Mucosa of gallbladder (tissue), 1 donor: ENCODE data around the gene MYLK. TPM values are rescaled to one million over a fixed set of nuclear protein-coding genes. Genes with fewer than 3 reads are reported as not detected.

Experiments
- DNase-seq: peaks from one replicate; pipeline ENCODE4 v3.0.0-alpha.2; 2020; ENCODE audit warnings: low spot score
- total RNA-seq: library from RNA; stranded (reverse); gene quantifications from one replicate; pipeline ENCODE4 v1.2.1, GENCODE V29; 2021
- donor health status: DM: no; HTN: no; CAD: no.

The MYLK gene
- total RNA-seq, 1 donor from 2014 or later = 671 TPM

DNA sequence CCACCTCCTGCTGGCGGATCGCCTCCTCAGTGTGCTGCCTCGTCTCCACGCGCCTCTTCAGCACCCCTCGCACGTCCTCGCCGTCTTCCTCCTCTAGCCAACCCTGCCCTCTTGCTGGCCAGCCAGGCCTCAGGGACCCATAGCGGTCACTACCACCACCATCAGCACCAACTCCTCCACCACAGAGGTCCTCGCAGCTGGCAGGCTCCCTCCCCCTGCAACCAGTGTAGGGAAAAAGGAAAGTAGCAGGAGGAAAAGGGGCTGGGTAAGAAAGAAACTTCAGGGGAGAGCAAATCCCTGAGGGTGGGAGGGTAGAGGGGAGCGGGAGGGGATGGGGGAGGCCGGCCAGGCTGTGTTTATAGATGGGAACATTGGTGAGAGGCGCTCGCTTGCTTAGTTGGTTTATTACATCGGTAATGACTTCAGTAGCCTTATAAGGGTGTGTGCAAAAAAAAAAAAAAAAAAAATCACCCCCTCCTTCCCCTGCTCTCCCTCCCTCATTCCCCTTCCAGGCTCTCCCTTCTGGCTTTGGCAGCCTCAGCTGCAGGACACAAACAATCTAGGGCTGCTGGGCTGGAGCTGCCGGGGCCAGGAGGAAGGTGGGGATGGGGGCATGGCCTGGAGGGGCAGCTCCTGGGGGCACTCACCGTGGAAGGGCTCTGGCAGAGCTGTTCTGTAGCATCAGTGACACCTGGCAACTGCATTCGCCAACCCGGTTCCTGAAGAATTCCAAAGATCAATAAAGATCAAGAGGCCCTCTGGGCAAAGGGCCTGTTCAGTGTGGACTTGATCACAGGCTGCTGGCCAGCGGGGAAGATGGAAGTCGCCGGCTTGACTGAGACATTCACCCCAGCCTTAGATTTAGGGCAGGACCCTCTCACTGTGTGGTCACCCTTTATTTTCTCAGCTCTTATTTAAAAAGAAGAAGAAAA, 183.1 kb downstream of the MYLK start:
- DNase-seq = peak; percentile 64

DNA sequence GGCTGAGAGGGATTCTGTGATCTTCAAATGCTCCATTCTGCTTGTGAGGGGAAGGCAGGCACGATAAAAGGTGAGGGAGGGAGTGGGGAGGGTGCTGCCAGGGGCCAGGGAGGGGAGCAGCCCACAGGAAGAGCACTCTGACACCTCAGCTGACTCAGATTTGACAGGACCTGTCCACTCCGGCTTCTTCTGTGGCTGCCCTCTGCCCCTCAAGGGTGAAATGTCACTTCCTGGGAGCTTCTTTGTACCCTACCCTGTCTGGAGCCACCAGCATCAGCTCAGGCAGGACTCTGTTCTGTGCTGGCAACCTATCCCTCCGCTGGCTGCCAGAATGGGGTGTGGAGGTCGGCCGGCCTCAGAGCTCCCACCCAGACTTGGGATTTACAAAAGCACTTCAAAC, 185.3 kb downstream of the MYLK start:
- DNase-seq = no peak

DNA sequence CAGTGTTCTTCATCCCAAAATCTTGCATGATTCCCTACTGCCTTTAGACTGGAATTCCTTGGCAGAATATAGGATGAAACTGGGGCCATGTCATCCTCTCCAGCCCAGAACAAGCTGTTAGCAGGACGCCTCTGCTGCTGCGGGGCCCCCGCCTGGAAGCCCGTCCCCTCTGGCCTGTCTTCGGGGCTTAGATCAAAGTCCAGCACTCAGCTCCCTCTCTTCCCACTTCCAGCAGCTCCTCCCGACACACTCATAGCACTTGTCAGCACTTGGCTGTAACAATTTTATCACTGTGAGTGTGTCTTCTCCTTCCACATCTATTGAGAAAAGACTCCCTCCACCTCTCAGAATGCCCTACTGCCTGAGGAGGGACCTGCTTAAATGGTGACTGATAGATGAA, 187.3 kb downstream of the MYLK start:
- no peak for DNase-seq

DNA sequence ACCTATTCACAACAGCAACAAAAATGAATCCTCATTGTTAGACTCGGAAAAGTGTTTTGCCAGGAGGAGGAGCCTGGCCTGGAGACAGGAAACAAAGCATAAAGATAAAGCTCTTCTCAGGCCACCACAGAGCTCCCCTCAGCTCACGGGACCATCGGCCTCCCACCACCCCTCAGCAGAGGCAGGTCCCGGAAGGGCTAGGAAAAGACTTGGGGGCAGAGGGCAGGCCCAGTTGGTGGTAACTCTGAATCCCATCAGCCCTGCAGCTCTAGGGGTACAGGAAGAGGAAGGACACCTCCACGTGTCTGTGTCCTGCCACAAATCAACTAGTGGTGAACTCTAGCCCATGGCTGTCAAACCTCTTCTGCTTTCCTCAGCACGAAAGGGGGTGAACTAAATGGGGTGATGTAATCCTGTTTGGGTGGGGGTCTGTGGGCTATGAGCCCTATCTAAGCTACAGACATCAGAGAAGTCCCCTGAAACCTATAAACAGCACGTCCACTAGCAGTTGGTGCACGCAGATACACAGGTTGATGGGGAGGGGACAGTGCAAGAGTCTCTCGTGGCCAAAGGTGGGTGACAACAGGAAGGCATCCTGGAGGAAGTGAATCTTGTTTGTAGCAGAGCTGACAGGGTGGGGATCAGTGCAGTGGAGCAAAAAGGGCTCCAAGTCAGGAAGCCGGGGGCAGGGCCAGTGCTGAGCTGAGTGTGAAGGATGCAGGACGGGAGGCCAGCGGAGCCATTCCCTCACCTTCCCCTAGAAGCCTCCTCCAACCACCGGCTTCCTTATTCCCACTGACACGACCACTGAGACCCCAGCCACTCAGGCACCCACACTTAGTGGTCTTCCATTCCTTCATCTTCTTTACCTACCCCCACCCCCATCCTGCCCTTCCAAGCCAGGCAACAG, 188.1 kb downstream of the MYLK start:
- no peak for DNase-seq

- DNase-seq = no peak
These were observed 189.0 kb downstream of the MYLK start for GRCh38 chr3:123695152-123695551.

- DNase-seq = no peak
These were observed 189.6 kb downstream of the MYLK start for GRCh38 chr3:123694366-123695087.

DNA sequence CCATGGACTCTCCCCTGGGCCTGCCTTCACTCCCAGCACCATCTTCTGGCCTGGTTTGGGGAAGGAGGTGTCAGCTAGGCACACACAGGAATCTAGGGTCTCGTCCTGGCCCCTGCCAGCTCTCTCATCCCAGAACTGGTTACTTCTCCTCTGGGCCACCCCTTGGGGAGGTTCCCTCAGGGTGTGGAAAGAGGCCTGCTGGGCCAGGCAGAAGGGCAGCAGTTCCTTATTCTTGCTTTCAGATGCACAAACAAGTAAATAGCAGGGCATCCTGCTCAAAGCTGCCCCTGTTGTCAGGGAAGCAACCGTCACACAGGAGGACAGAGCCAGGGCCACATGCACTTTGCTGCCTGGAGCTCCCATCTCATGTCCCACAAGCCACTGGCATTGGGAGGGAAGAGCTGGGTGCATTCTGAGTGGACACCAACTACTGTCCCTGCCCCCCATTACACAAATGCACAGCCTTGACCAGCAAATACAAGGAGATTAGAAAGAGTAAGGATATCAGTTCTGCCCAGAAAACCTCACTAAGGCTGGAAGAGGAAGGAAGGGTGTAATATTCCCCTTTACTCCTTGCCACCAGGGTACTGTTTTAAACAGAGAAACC, 190.4 kb downstream of the MYLK start:
- DNase-seq = no peak

DNA sequence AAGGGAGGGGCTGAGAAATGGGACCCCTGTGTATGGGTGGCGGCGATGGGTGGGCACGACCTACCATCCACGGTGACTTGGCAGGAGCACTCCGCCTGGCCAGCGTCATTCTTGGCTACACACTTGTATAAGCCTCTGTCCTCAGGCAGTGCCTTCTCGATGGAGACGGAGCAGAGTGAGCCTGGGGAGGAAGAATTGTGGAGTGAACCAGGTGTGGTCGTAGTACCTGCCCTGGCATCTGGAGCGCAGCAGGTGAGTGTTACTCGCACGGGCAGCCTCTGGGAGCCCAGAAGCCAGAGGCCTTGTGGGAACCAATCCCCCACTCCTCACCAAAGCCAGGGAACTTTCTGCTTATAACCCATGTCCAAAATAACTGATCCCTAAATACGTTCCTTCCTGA, 191.5 kb downstream of the MYLK start:
- no peak for DNase-seq

GRCh38 chr3:123692041-123692440, 192.1 kb downstream of the MYLK start:
- no peak for DNase-seq

DNA sequence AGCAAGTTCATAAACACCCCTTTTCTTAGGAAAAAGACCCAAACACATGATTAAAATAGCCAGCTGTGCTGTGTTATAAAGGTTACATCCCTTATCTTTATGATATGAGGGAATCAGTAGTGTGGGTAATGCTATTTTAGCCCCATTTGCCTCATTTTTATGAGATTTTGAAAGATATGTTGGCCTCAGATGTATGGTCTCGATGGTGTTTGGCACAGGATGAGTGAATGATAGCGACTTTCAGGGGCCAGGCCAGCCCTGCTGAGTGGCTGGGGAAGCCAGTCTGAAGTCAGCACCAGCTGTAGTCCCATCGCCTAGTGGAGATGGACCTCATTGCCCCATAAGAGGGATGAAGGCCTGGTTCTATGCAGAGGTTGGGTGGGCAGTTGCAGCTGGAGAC, 194.3 kb downstream of the MYLK start:
- DNase-seq = no peak

DNA sequence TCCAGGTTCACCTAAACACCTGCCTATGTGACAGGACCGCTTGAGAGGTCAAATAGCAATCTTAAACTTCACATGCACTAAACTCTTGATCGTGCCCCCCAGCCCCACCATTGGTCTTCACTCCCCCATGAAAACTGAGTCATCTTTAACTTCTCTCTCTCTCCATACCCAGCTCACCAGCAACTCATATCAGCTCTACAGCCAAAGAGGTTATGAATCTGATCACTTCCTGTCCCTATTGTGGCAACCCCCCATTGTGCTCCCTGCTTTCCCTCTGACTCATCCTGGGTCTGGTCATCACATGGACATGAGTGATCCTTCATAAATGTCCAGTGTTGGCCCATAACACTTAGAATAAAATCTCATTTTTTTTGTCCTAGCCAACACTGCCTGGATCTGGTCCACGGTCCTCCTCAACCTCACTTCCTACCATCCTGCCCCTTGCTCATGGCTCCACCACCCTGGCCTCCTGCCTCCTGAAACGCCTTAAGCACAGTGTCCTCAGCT, 195.8 kb downstream of the MYLK start:
- no peak for DNase-seq

DNA sequence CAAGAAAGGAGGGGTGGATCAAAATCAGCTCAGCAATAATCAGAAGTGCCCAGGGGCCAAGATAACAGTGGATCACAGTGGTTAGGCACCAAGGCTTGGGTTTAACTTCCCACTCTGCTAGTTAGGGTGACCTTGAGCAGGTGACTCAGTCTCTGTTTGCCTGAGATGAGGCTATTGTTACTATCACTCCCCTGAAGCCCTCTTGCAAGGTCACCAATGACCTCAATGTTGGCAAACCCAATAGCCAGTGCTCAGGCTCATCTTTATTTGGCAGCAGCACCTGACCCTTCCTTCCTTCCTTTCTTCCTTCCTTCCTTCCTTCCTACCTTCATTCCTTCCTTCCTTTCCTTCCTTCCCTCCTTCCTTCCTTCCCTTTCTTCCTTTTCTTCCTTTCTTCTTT, 196.8 kb downstream of the MYLK start:
- no peak for DNase-seq

DNA sequence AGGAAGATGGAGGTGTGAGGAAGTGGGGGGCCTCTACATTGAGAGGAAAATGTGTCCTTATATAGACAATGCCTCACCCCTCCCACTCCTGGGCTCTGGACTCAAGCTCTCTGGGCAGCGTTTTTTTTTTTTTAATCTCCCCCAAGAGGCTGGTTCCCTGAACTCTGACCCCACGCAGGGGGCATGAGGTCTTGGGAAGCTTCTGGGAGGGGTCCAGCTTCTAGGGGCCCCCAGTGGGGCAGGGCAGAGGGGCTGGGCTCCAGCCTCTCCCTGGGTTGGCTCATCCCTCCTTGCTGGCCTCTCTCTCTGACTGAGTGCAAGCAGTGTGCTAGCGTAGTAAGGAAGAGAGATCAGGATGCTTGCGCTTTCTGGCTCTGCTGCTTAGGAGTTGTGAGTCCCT, 197.9 kb downstream of the MYLK start:
- no peak for DNase-seq

DNA sequence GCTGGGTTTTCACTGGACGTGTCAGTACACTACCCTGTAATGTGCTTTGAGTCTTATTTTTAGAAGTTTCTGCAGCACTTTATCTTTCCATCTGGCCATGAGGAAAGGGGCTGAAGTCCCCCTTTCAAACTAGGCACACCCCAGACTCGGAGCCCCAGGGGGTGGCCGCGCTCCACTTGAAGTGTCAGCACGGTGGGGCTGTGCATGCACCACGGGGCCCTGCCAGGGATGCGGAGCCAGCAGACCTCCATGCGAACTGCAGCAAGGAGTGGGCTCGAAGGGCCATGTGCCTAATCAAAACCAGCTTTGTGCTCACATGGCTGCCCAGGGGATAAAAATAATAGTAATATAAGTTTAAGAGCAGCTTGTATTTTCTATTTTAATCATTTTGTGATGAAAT, 198.4 kb downstream of the MYLK start:
- DNase-seq = no peak

DNA sequence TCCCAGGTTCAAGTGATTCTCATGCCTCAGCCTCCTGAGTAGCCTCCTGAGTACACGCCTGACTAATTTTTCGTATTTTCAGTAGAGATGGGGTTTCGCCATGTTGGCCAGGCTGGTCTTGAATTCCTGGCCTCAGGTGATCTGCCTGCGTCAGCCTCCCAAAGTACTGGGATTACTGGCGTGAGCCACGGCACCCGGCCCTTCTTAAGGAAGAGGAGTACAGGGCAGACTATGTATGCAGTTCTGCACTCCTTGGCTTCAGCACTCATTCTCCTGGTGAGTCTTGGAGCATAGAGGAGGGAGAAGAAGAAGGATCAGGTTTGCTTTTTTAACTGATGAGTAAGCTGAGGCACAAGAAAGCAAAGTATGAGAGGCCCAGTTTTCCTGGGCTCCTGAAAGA, 199.5 kb downstream of the MYLK start:
- DNase-seq = no peak

GRCh38 chr3:123684209-123684608, 199.9 kb downstream of the MYLK start:
- DNase-seq = no peak

DNA sequence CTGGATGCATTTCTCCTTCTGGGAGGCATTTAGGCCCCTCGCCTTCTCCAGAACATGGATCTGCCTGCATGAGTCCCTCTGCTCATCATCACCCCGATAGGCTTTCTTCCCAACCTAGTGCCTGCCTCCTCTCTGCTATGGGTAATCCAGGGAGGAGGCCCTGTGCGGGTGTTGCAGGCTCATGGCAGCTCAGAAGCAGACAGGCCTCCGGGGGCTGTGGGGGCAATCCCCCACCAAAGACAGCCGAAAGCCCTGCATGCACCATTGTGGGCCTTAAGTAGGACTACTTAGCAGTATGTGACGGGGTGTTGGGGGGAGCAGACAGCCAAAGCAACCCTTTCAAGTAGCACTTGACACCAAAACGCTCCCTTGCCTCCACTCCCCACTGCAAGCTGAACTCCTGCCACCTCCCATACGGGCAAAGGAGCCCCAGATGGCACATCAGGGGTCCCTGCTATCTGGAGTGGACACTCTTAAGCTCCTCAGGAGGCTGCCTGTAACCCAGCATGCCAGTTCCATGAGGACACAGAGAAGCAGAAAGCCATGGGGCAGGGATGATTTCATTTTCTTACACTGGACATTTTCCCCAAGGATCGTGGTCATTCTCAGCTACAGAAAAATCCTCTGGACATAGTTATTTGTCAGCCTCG, 200.5 kb downstream of the MYLK start:
- DNase-seq = no peak

DNA sequence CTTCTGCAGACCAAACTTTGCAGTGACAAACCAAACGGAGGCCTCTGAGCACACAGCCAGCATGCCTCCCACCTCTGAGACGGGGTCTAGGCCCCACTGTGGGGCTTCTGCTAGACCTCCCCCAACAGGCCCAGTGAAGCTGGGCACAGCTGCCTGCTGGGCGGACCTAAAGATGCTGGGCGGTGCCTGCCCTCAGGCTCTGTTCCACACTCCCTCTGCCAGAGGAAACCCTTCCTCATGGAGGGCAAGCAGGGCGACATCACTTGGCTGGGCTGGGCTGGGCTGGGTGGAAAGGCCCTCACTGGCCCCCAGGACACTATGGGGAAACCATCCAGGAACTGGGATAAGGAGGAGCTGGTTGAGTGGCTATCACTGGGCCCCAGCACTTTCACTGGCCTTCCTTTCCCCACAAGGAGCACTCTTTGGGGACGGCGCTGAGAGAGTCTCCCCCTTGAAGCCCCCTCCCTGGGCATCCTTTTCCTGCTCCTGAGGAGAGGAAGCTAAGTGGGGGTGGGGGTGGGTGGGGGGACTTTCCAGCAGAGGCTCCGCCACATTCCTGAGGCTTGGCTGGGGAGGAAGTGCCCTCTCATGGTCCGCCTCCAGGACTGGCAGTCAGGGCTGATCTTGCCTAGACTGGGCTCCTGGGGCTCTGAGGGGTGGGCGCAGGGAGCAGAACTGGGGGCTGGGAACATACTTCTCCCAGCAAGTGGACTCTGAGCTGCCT, 201.2 kb downstream of the MYLK start:
- no peak for DNase-seq

DNA sequence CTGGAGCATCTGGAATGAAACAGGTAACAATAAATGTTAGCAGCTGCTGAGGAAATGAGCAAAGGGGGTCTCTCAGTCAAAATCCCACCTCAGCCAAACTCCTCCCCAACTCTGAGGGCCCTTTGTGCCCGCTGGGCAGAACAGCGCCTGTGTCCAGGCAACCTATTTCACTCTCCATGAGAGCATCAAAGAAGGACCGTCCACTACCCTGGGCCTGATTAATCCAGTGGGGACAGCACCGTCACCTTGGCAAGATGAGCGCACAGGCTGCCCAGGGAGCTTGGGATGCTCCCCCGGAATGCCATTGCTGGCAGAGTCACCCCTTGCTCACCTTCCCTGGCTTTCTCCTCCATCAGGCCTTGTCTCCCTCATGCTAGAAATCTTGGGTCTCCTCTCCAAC, 201.8 kb downstream of the MYLK start:
- no peak for DNase-seq

GRCh38 chr3:123679712-123680386, 204.3 kb downstream of the MYLK start:
- peak; percentile 52 for DNase-seq
